Panc1 (cell line): Measurements from ENCODE around the gene SPINK8. TPM values are rescaled to one million over a fixed set of nuclear protein-coding genes. Genes with fewer than 3 reads are reported as not detected.
"Not testable (repeated sequence)": the region's sequence is repeated elsewhere in the genome, so short reads cannot be mapped to it uniquely, and the experiment has no call there.

Experiments
- ATAC-seq: fragments of 200-7000 bp; cut with Tn5 transposase; 2 replicates; pipeline ENCODE4 v1.9.1; 2020; ENCODE audit warnings: mild to moderate bottlenecking, moderate library complexity
- BruUV-seq: library from RNA; stranded (reverse); fragments of 400-500 nt; replicated peaks from 2 replicates; lab custom pipeline; 2021; lab: Mats Ljungman, UMichigan
- CTCF ChIA-PET: fragments of 300-600 bp; sonication (Branson Sonifier 250); formaldehyde crosslinking; loops from one replicate; lab custom pipeline; 2022; ENCODE audit warnings: antibody characterized with exemption; lab: Charles Lee
- POLR2A ChIA-PET: fragments of 300-600 bp; sonication (Branson Sonifier 250); formaldehyde crosslinking; loops from one replicate; lab custom pipeline; 2022; ENCODE audit warnings: antibody characterized with exemption; lab: Charles Lee
- DNase-seq: peaks from one replicate; pipeline ENCODE4 v3.0.0-alpha.2; 2010; ENCODE audit warnings: low read depth, low spot score
- H3K27ac ChIP-seq: 2 replicates; pipeline ENCODE4 v1.5.1; 2011; ENCODE audit warnings: mild to moderate bottlenecking, low read length, inconsistent platforms
- H3K27me3 ChIP-seq: fragments of 200-500 bp; sonication (Bioruptor generic); 2 replicates; pipeline ENCODE4 v1.6.0; 2014; ENCODE audit warnings: low read length, inconsistent platforms; ENCODE audit not compliant: control insufficient read depth, insufficient read depth
- H3K36me3 ChIP-seq: fragments of 200-500 bp; sonication (Bioruptor generic); 2 replicates; pipeline ENCODE4 v1.5.1; 2014; ENCODE audit warnings: inconsistent platforms, mild to moderate bottlenecking, low read length, moderate library complexity; ENCODE audit not compliant: control insufficient read depth, insufficient read depth
- H3K4me1 ChIP-seq: 2 replicates; pipeline ENCODE4 v1.5.1; 2011; ENCODE audit warnings: inconsistent platforms, mild to moderate bottlenecking, low read length, moderate library complexity; ENCODE audit not compliant: control insufficient read depth, insufficient read depth
- H3K4me3 ChIP-seq, 2 experiments: 2 replicates each; pipeline ENCODE4 v1.5.1; 2011 to 2012; ENCODE audit warnings: low read depth in 2 of 2, low read length in 2 of 2, mild to moderate bottlenecking in 2 of 2, inconsistent platforms in 1 of 2, moderate library complexity in 1 of 2
- H3K9me3 ChIP-seq: fragments of 200-500 bp; sonication (Bioruptor generic); 2 replicates; pipeline ENCODE4 v1.5.1; 2014; ENCODE audit warnings: low read depth, mild to moderate bottlenecking, inconsistent platforms, low read length, moderate library complexity; ENCODE audit not compliant: control insufficient read depth, insufficient read depth
- CTCF ChIP-seq: fragments of 450-650 bp; IDR thresholded peaks from 2 replicates; pipeline ENCODE4 v1.5.1; 2017; ENCODE audit warnings: mild to moderate bottlenecking
- POLR2AphosphoS5 ChIP-seq: IDR thresholded peaks from 2 replicates; pipeline ENCODE4 v1.6.1; 2012; ENCODE audit warnings: mild to moderate bottlenecking, low read depth, low read length, moderate library complexity
- REST ChIP-seq, 2 experiments: IDR thresholded peaks; 2 replicates each; pipeline ENCODE4 v1.6.1; 2011 to 2012; ENCODE audit warnings: low read depth in 2 of 2, control low read depth in 1 of 2, low read length in 1 of 2, mild to moderate bottlenecking in 1 of 2, moderate library complexity in 1 of 2; ENCODE audit not compliant: insufficient read depth in 1 of 2
- SIN3A ChIP-seq: IDR thresholded peaks from 2 replicates; pipeline ENCODE4 v1.6.1; 2012; ENCODE audit warnings: low read depth, mild to moderate bottlenecking, low read length, moderate library complexity, borderline replicate concordance; ENCODE audit not compliant: insufficient read depth
- TCF7L2 ChIP-seq: IDR thresholded peaks from 2 replicates; pipeline ENCODE4 v1.6.1; 2011; ENCODE audit warnings: mild to moderate bottlenecking, low read depth, low read length, inconsistent platforms
- in situ Hi-C: cut with HindIII; loops from 2 replicates; pipeline ENCODE4 v1.10.0; 2016; ENCODE audit warnings: low sequenced_read_pairs, low pct_unique_long_range_greater_than_20kb
- intact Hi-C: fragments of 100-400 bp; cut with micrococcal nuclease; formaldehyde crosslinking; loops from one replicate; pipeline ENCODE4 v1.10.0; 2022; ENCODE audit not compliant: unreplicated experiment
- total RNA-seq: library from RNA; stranded (reverse); gene quantifications from one replicate; pipeline ENCODE4 v1.2.1, GENCODE V29; 2021; ENCODE audit not compliant: unreplicated experiment

Gene SPINK8
- total RNA-seq, 1 experiment from 2014 or later: not detected

DNA sequence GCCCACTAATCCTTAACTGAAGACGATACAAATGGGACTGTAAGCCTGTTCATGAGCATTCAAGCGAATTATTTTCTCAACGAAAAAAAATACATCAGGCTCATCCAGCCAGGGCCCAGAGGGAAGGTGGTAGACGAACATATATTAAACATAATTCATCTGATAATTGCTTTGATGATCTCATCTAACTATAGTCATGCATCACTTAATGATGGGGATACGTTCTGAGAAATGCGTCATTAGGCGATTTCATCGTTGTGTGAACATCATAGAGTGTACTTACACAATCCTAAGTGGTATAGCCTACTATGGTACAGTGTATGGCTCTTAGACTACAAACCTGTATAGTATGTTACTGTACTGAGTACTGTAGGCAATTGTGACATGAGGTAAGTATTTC, 10.0 kb upstream of the SPINK8 start:
- ATAC-seq (no peak), DNase-seq (no peak)
- H3K4me1 ChIP-seq: no peaks in the 10 kb centered on the region
- CTCF ChIA-PET: no interaction called here
- no peaks in the 10 kb centered on the region for H3K9me3 ChIP-seq
- no TSS peak for BruUV-seq
- intact Hi-C loops: no loop called here
- in situ Hi-C loops: no loop called here
- POLR2A ChIA-PET: interaction anchor here (0.6 kb wide), 1 partner anchor 103 kb away, joined by 5 read pairs; the partner anchor contains the start of gene ATRIP
- H3K36me3 ChIP-seq: no peaks in the 10 kb centered on the region
- H3K4me3 ChIP-seq: no peak overlapping the region
- no peaks in the 10 kb centered on the region for H3K27me3 ChIP-seq
- H3K27ac ChIP-seq: no peak overlapping the region
- TF ChIP-seq CTCF (no peak), SIN3A (no peak), POLR2AphosphoS5 (no peak), REST (IDR thresholded peaks at IDR 0.05; ENCODE audit: insufficient read depth in 1 of 2, low read depth in 2 of 2, low read length in 1 of 2) (no peak), TCF7L2 (no peak)

GRCh38 chr3:48338635-48339034, 5.2 kb upstream of the SPINK8 start:
- H3K36me3 ChIP-seq: no peaks in the 10 kb centered on the region
- no peak for DNase-seq
- no peak for ATAC-seq
- intact Hi-C loops: no loop called here
- CTCF ChIA-PET: no interaction called here
- POLR2A ChIA-PET: no interaction called here
- H3K9me3 ChIP-seq: no peaks in the 10 kb centered on the region
- no peaks in the 10 kb centered on the region for H3K27me3 ChIP-seq
- BruUV-seq: no TSS peak
- H3K4me3 ChIP-seq: no peak overlapping the region
- no peaks in the 10 kb centered on the region for H3K4me1 ChIP-seq
- no peak overlapping the region for H3K27ac ChIP-seq
- in situ Hi-C loops: no loop called here
- TF ChIP-seq POLR2AphosphoS5: no peak
- no peak for TF ChIP-seq REST (IDR thresholded peaks at IDR 0.05; ENCODE audit: insufficient read depth in 1 of 2, low read depth in 2 of 2, low read length in 1 of 2)
- TF ChIP-seq TCF7L2: no peak
- no peak for TF ChIP-seq SIN3A
- TF ChIP-seq CTCF: no peak

GRCh38 chr3:48337536-48337935, 4.1 kb upstream of the SPINK8 start:
- BruUV-seq, intact Hi-C loops, POLR2A ChIA-PET, DNase-seq, H3K4me3 ChIP-seq, in situ Hi-C loops, H3K27ac ChIP-seq, H3K9me3 ChIP-seq, ATAC-seq, CTCF ChIA-PET, H3K27me3 ChIP-seq, H3K36me3 ChIP-seq, H3K4me1 ChIP-seq: not testable (repeated sequence)

DNA sequence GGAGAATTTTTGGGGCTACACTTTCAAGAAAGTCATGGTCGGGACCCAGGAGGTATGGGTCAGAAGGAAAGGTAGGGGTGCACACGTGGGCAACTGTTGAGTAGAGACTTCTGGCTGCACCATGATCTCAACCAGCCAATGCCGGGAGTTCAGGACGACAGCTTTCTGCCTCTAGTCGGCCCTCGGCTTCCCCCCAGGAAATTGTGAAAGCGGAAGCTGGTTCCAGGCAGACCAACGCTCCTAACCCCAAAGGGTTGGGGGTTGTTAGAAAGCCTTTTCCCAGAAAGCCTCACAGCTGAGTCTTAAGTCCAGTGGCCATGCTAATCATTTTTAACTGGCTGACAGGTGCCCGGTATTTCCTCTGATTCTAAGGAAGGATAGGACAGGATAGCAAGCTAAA, 1.8 kb upstream of the SPINK8 start:
- BruUV-seq, H3K4me3 ChIP-seq, in situ Hi-C loops, POLR2A ChIA-PET, H3K27me3 ChIP-seq, DNase-seq, H3K27ac ChIP-seq, H3K4me1 ChIP-seq, ATAC-seq, H3K36me3 ChIP-seq, intact Hi-C loops, H3K9me3 ChIP-seq, CTCF ChIA-PET: not testable (repeated sequence)
